K562 (cell line): ENCODE measurements around the gene ZFYVE28.

ENCODE experiments used
- CEBPB ChIP-seq: fragments of 450-650 bp; IDR thresholded peaks from 2 replicates; pipeline ENCODE4 v1.6.1; 2016; ENCODE audit warnings: missing genetic modification characterization, missing compliant biosample characterization
- LARP7 ChIP-seq: fragments of 450-650 bp; IDR thresholded peaks from 2 replicates; pipeline ENCODE4 v1.6.1; 2016
- NFYB ChIP-seq: IDR thresholded peaks from 2 replicates; pipeline ENCODE4 v1.6.1; 2011; ENCODE audit warnings: mild to moderate bottlenecking, moderate library complexity; ENCODE audit not compliant: insufficient read length; ENCODE audit errors: extremely low read depth
- RBM17 ChIP-seq: fragments of 200-400 bp; formaldehyde crosslinking; IDR thresholded peaks from 2 replicates; pipeline ENCODE4 v1.6.1; 2017; ENCODE audit warnings: low read depth, mild to moderate bottlenecking, low read length, borderline replicate concordance
- SP2 ChIP-seq: IDR thresholded peaks from 2 replicates; pipeline ENCODE4 v1.6.1; 2011; ENCODE audit warnings: mild to moderate bottlenecking, low read depth, low read length, moderate library complexity; ENCODE audit not compliant: poor library complexity, severe bottlenecking; ENCODE audit errors: extremely low read depth
- TAF1 ChIP-seq: IDR thresholded peaks from 2 replicates; pipeline ENCODE4 v1.6.1; 2011; ENCODE audit warnings: mild to moderate bottlenecking, low read length, moderate library complexity; ENCODE audit not compliant: insufficient read depth, control insufficient read depth, severe bottlenecking; ENCODE audit errors: extremely low read depth
- ZNF707 ChIP-seq: fragments of 250-450 bp; sonication (Bioruptor Pico); conservative IDR thresholded peaks from 2 replicates; pipeline ENCODE4 v1.8.0; 2022; ENCODE audit warnings: inconsistent platforms, mild to moderate bottlenecking, moderate library complexity
- TF ChIP-seq, protein P1 (sequence below): fragments of 250-450 bp; sonication (Bioruptor Pico); IDR thresholded peaks from 2 replicates; pipeline ENCODE4 v1.8.0; 2021; ENCODE audit warnings: borderline replicate concordance, mild to moderate bottlenecking, moderate library complexity; ENCODE audit not compliant: poor library complexity, severe bottlenecking
- TF ChIP-seq, protein P2 (sequence below): fragments of 250-450 bp; sonication (Bioruptor Pico); IDR thresholded peaks from 2 replicates; pipeline ENCODE4 v1.5.0; 2021; ENCODE audit warnings: mild to moderate bottlenecking, borderline replicate concordance
- TF ChIP-seq, protein P3 (sequence below), 2 experiments: fragments of 450-650 bp in 1 of 2; sonication (generic) in 1 of 2; formaldehyde crosslinking in 1 of 2; IDR thresholded peaks; 2 replicates each; pipeline versions ENCODE4 v1.7.1 to v1.9.0; 2016 to 2022; ENCODE audit warnings: inconsistent platforms in 1 of 2, mild to moderate bottlenecking in 1 of 2, missing genetic modification reagents in 1 of 2
- TF ChIP-seq, protein P4 (sequence below), 3 experiments: IDR thresholded peaks in 2 of 3; conservative IDR thresholded peaks in 1 of 3; 2 replicates each; pipeline ENCODE4 v1.5.1; 2011 to 2012; ENCODE audit warnings: low read length in 3 of 3, mild to moderate bottlenecking in 3 of 3, control low read depth in 2 of 3, improper control_type of control experiment in 1 of 3, inconsistent platforms in 1 of 3, low read depth in 1 of 3, mixed read lengths in 1 of 3, moderate library complexity in 1 of 3; ENCODE audit not compliant: insufficient read depth in 2 of 3

DNA sequence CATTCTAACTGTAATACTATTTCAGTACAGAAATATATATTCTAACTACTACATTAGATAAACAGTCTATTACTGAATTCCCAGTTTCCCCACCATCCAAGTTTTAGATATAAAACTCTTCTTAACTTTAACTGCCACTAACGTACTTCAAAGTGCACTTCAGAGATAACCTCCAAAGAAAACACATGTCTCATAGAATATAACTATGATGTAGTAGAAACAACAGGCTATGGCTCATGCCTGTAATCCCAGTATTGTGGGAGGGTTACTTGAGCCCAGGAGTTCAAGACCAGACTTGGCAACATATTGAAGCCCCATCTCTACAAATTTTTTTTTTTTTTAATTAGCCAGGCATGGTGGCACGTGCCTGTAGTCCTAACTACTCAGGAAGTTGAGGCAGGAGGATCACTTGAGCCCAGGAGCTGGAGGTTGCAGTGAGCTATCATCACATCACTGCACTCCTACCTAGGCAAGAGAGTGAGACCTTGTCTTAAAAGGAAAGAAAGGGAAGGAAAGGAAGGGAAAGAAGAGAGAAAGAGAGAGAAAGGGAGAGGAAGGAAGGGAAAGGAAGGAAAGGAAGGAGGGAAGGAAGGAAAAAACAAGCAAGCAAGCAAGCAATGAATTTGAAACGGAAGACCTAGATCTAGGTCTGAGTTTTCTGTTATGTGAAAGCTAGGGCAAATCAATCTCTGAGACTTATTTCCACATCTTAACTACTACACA, 181.3 kb downstream of the ZFYVE28 start:
- TF ChIP-seq, protein P1, sequence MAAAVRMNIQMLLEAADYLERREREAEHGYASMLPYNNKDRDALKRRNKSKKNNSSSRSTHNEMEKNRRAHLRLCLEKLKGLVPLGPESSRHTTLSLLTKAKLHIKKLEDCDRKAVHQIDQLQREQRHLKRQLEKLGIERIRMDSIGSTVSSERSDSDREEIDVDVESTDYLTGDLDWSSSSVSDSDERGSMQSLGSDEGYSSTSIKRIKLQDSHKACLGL (CRISPR knock-in tag): no peak
- TF ChIP-seq, protein P2, sequence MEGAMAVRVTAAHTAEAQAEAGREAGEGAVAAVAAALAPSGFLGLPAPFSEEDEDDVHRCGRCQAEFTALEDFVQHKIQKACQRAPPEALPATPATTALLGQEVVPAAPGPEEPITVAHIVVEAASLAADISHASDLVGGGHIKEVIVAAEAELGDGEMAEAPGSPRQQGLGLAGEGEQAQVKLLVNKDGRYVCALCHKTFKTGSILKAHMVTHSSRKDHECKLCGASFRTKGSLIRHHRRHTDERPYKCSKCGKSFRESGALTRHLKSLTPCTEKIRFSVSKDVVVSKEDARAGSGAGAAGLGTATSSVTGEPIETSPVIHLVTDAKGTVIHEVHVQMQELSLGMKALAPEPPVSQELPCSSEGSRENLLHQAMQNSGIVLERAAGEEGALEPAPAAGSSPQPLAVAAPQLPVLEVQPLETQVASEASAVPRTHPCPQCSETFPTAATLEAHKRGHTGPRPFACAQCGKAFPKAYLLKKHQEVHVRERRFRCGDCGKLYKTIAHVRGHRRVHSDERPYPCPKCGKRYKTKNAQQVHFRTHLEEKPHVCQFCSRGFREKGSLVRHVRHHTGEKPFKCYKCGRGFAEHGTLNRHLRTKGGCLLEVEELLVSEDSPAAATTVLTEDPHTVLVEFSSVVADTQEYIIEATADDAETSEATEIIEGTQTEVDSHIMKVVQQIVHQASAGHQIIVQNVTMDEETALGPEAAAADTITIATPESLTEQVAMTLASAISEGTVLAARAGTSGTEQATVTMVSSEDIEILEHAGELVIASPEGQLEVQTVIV (CRISPR knock-in tag): no peak
- TF ChIP-seq, protein P3, sequence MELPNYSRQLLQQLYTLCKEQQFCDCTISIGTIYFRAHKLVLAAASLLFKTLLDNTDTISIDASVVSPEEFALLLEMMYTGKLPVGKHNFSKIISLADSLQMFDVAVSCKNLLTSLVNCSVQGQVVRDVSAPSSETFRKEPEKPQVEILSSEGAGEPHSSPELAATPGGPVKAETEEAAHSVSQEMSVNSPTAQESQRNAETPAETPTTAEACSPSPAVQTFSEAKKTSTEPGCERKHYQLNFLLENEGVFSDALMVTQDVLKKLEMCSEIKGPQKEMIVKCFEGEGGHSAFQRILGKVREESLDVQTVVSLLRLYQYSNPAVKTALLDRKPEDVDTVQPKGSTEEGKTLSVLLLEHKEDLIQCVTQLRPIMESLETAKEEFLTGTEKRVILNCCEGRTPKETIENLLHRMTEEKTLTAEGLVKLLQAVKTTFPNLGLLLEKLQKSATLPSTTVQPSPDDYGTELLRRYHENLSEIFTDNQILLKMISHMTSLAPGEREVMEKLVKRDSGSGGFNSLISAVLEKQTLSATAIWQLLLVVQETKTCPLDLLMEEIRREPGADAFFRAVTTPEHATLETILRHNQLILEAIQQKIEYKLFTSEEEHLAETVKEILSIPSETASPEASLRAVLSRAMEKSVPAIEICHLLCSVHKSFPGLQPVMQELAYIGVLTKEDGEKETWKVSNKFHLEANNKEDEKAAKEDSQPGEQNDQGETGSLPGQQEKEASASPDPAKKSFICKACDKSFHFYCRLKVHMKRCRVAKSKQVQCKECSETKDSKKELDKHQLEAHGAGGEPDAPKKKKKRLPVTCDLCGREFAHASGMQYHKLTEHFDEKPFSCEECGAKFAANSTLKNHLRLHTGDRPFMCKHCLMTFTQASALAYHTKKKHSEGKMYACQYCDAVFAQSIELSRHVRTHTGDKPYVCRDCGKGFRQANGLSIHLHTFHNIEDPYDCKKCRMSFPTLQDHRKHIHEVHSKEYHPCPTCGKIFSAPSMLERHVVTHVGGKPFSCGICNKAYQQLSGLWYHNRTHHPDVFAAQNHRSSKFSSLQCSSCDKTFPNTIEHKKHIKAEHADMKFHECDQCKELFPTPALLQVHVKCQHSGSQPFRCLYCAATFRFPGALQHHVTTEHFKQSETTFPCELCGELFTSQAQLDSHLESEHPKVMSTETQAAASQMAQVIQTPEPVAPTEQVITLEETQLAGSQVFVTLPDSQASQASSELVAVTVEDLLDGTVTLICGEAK (IDR thresholded peaks at IDR 0.05): no peak
- TF ChIP-seq, protein P3 (CRISPR knock-in tag; IDR thresholded peaks at IDR 0.05): no peak
- TF ChIP-seq RBM17 (no peak), NFYB (no peak), CEBPB (tag) (no peak), SP2 (no peak), ZNF707 (CRISPR knock-in tag) (no peak), LARP7 (peak; percentile 88), TAF1 (no peak)
- TF ChIP-seq, protein P4, sequence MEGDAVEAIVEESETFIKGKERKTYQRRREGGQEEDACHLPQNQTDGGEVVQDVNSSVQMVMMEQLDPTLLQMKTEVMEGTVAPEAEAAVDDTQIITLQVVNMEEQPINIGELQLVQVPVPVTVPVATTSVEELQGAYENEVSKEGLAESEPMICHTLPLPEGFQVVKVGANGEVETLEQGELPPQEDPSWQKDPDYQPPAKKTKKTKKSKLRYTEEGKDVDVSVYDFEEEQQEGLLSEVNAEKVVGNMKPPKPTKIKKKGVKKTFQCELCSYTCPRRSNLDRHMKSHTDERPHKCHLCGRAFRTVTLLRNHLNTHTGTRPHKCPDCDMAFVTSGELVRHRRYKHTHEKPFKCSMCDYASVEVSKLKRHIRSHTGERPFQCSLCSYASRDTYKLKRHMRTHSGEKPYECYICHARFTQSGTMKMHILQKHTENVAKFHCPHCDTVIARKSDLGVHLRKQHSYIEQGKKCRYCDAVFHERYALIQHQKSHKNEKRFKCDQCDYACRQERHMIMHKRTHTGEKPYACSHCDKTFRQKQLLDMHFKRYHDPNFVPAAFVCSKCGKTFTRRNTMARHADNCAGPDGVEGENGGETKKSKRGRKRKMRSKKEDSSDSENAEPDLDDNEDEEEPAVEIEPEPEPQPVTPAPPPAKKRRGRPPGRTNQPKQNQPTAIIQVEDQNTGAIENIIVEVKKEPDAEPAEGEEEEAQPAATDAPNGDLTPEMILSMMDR (IDR thresholded peaks at IDR 0.05 in 2 of 3, conservative IDR thresholded peaks at IDR 0.05 in 1 of 3; ENCODE audit: insufficient read depth in 2 of 3, low read depth in 1 of 3, low read length in 3 of 3): no peak
